ENCODE measurements around the gene DPYD. TPM values are rescaled to one million over a fixed set of nuclear protein-coding genes. Genes with fewer than 3 reads are reported as not detected.

DPYD gene
- total and polyA plus RNA-seq, 10 of the 15 experiments (the other 5 are each of a cell fraction or from before 2014, with no cell fraction given): 5.7 to 23.8 (median 10.2) TPM

- ChIA-PET CTCF (interaction anchor here (1.0 to 1.3 kb wide), 3 partner anchors 18 to 1659 kb away, joined by 3 to 4 read pairs (median 3); no protein-coding TSS in a partner anchor), SMC1A (ENCODE audit: uncharacterized antibody, unreplicated experiment) (no interaction called here), POLR2A (interaction anchor here (0.7 kb wide), 1 partner anchor 1923 kb away, joined by 5 read pairs; no protein-coding TSS in a partner anchor), RAD21 (ENCODE audit: unreplicated experiment) (no interaction called here)
- DNase-seq (ENCODE audit: low read depth, low spot score) (no peak), ATAC-seq (no peak), FAIRE-seq (no peak)
- no peaks in the 10 kb centered on the region for H3K36me3 ChIP-seq (ENCODE audit: control insufficient read depth in 2 of 2, insufficient read depth in 2 of 2, low read length in 1 of 2)
- no peak overlapping the region for H3K27ac ChIP-seq (ENCODE audit: control insufficient read depth, insufficient read depth)
- BruUV-seq (replicated peaks): no TSS peak
- 46% methylated on average over 2 of the region's 2 CpGs for WGBS (ENCODE audit: insufficient coverage, insufficient replicate concordance, low lambda C conversion rate, missing lambda C conversion rate)
- in situ Hi-C loops (cut with MboI) (no loop called here), intact Hi-C loops (cut with micrococcal nuclease; ENCODE audit: unreplicated experiment) (no loop called here)
- no peak overlapping the region for H3K4me3 ChIP-seq
- H3K27me3 ChIP-seq (replicated peaks in 1 of 2; ENCODE audit: control insufficient read depth in 2 of 2, insufficient read depth in 2 of 2, low read length in 1 of 2): no peaks in the 10 kb centered on the region
- H3K4me2 ChIP-seq (ENCODE audit: control insufficient read depth, insufficient read depth): no peak overlapping the region
- no peaks in the 10 kb centered on the region for H3K9me3 ChIP-seq (replicated peaks; ENCODE audit: control insufficient read depth, insufficient read depth, low read length)
- H3K79me2 ChIP-seq (ENCODE audit: control insufficient read depth, insufficient read depth, low read length): no peaks in the 10 kb centered on the region
- no peak overlapping the region for H3K9ac ChIP-seq (ENCODE audit: control insufficient read depth, insufficient read depth, low read length)
- H3K4me1 ChIP-seq (ENCODE audit: control insufficient read depth, insufficient read depth, low read length): no peaks in the 10 kb centered on the region
- no peak for TF ChIP-seq JUND (IDR thresholded peaks at IDR 0.05; ENCODE audit: low read depth, low read length)
- TF ChIP-seq EP300 (IDR thresholded peaks at IDR 0.05; ENCODE audit: borderline replicate concordance in 1 of 2, control insufficient read depth in 1 of 2, low read depth in 2 of 2, low read length in 2 of 2): no peak
- TF ChIP-seq YBX1 (IDR thresholded peaks at IDR 0.05): no peak
- no peak for TF ChIP-seq CHD1 (IDR thresholded peaks at IDR 0.05; ENCODE audit: low read depth, low read length)
- TF ChIP-seq HDAC6 (IDR thresholded peaks at IDR 0.05; ENCODE audit: unreplicated experiment): no peak
- TF ChIP-seq ZNF622 (IDR thresholded peaks at IDR 0.05): no peak
- no peak for TF ChIP-seq NFXL1 (IDR thresholded peaks at IDR 0.05; ENCODE audit: borderline replicate concordance)
- TF ChIP-seq TCF7 (IDR thresholded peaks at IDR 0.05; ENCODE audit: borderline replicate concordance): no peak
- TF ChIP-seq SREBF1 (IDR thresholded peaks at IDR 0.05; ENCODE audit: low read length): no peak
- H4K20me1 ChIP-seq (ENCODE audit: control insufficient read depth, insufficient read depth): no peaks in the 10 kb centered on the region
- H2AFZ ChIP-seq (ENCODE audit: control insufficient read depth, low read depth, low read length): no peak overlapping the region
These were observed 819.3 kb downstream of the DPYD start for GRCh38 chr1:97101509-97101908.

DNA sequence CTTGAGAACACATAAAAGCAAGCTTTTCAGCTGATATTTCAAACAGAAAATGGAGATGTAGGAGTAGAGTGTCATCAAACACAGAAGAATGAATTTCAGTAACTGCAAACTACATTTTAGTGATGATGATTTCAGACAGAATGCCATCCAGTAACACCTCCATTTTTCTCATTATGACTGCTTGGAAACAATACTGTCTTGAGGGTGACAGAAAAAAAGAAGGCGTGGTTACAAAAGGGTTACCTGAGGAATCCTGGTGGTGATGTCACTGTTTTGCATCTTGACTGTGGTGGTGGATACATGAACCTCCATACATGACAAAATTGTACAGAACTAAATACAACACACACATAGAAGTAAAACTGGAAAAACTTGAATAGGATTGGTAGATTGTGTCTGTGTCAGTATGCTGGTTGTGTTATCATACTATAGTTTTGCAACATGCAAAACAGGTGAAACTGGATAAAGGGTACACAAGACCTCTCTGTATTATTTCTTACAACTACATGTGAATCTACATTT is 823.4 kb downstream of the DPYD start:
- no peak overlapping the region for H3K4me3 ChIP-seq
- ATAC-seq: no peak
- DNase-seq (ENCODE audit: low read depth, low spot score): no peak
- ChIA-PET CTCF (no interaction called here), SMC1A (ENCODE audit: uncharacterized antibody, unreplicated experiment) (no interaction called here), RAD21 (ENCODE audit: unreplicated experiment) (no interaction called here), POLR2A (no interaction called here)
- H3K4me2 ChIP-seq (ENCODE audit: control insufficient read depth, insufficient read depth): no peak overlapping the region
- H2AFZ ChIP-seq (ENCODE audit: control insufficient read depth, low read depth, low read length): no peak overlapping the region
- H3K9me3 ChIP-seq (replicated peaks; ENCODE audit: control insufficient read depth, insufficient read depth, low read length): no peaks in the 10 kb centered on the region
- WGBS (ENCODE audit: insufficient coverage, insufficient replicate concordance, low lambda C conversion rate, missing lambda C conversion rate): 0% methylated on average over 1 of the region's 1 CpG
- H3K36me3 ChIP-seq (ENCODE audit: control insufficient read depth in 2 of 2, insufficient read depth in 2 of 2, low read length in 1 of 2): no peaks in the 10 kb centered on the region
- BruUV-seq (replicated peaks): no TSS peak
- in situ Hi-C loops (cut with MboI): no loop called here
- H4K20me1 ChIP-seq (ENCODE audit: control insufficient read depth, insufficient read depth): no peaks in the 10 kb centered on the region
- H3K4me1 ChIP-seq (ENCODE audit: control insufficient read depth, insufficient read depth, low read length): no peaks in the 10 kb centered on the region
- no peaks in the 10 kb centered on the region for H3K79me2 ChIP-seq (ENCODE audit: control insufficient read depth, insufficient read depth, low read length)
- H3K27me3 ChIP-seq (replicated peaks in 1 of 2; ENCODE audit: control insufficient read depth in 2 of 2, insufficient read depth in 2 of 2, low read length in 1 of 2): no peaks in the 10 kb centered on the region
- intact Hi-C loops (cut with micrococcal nuclease; ENCODE audit: unreplicated experiment): no loop called here
- FAIRE-seq: peak; percentile 31
- H3K27ac ChIP-seq (ENCODE audit: control insufficient read depth, insufficient read depth): no peak overlapping the region
- H3K9ac ChIP-seq (ENCODE audit: control insufficient read depth, insufficient read depth, low read length): no peak overlapping the region
- no peak for TF ChIP-seq RB1 (IDR thresholded peaks at IDR 0.05; ENCODE audit: borderline replicate concordance)
- no peak for TF ChIP-seq TARDBP (IDR thresholded peaks at IDR 0.05; ENCODE audit: borderline replicate concordance)
- TF ChIP-seq CBX3 (IDR thresholded peaks at IDR 0.05; ENCODE audit: borderline replicate concordance, low read depth): no peak
- TF ChIP-seq GATAD2B (conservative IDR thresholded peaks at IDR 0.05; ENCODE audit: low read depth): no peak
- TF ChIP-seq NBN (IDR thresholded peaks at IDR 0.05): no peak
- TF ChIP-seq, protein P1, sequence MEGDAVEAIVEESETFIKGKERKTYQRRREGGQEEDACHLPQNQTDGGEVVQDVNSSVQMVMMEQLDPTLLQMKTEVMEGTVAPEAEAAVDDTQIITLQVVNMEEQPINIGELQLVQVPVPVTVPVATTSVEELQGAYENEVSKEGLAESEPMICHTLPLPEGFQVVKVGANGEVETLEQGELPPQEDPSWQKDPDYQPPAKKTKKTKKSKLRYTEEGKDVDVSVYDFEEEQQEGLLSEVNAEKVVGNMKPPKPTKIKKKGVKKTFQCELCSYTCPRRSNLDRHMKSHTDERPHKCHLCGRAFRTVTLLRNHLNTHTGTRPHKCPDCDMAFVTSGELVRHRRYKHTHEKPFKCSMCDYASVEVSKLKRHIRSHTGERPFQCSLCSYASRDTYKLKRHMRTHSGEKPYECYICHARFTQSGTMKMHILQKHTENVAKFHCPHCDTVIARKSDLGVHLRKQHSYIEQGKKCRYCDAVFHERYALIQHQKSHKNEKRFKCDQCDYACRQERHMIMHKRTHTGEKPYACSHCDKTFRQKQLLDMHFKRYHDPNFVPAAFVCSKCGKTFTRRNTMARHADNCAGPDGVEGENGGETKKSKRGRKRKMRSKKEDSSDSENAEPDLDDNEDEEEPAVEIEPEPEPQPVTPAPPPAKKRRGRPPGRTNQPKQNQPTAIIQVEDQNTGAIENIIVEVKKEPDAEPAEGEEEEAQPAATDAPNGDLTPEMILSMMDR (IDR thresholded peaks at IDR 0.05 in 2 of 3, conservative IDR thresholded peaks at IDR 0.05 in 1 of 3; ENCODE audit: control insufficient read depth in 2 of 3, extremely low read depth in 1 of 3, insufficient read depth in 1 of 3, low read depth in 3 of 3, low read length in 3 of 3): no peak
- TF ChIP-seq CEBPB (IDR thresholded peaks at IDR 0.05; ENCODE audit: borderline replicate concordance in 1 of 2, low read depth in 2 of 2, low read length in 2 of 2): no peak
- no peak for TF ChIP-seq JUNB (IDR thresholded peaks at IDR 0.05)
- no peak for TF ChIP-seq NR2C2 (IDR thresholded peaks at IDR 0.05; ENCODE audit: borderline replicate concordance, control insufficient read depth, insufficient read length, low read depth)
- TF ChIP-seq ZNF622 (IDR thresholded peaks at IDR 0.05): no peak
- TF ChIP-seq STAT1 (conservative IDR thresholded peaks at IDR 0.05): no peak
- TF ChIP-seq RUNX3 (IDR thresholded peaks at IDR 0.05; ENCODE audit: low read length): no peak

All from GM12878 (cell line).